GM19193 (cell line): ENCODE measurements around the gene CA5A.

Experiments used
- POLR2A ChIP-seq: IDR thresholded peaks from 4 replicates; pipeline ENCODE4 v1.6.1; 2011; ENCODE audit not compliant: insufficient read depth, insufficient read length; ENCODE audit errors: extremely low read depth

The CA5A gene

GRCh38 chr16:87963400-87963799 lies 27.1 kb upstream of the CA5A start:
- TF ChIP-seq POLR2A, result no peak

GRCh38 chr16:87961623-87962022 lies 25.3 kb upstream of the CA5A start:
- no peak for TF ChIP-seq POLR2A

GRCh38 chr16:87960852-87961251 lies 24.5 kb upstream of the CA5A start:
- no peak for TF ChIP-seq POLR2A

- TF ChIP-seq POLR2A, result no peak
Observed at GRCh38 chr16:87960296-87960695, 24.0 kb upstream of the CA5A start.

GRCh38 chr16:87959391-87959990 lies 23.2 kb upstream of the CA5A start:
- no peak for TF ChIP-seq POLR2A

GRCh38 chr16:87958632-87959031 lies 22.3 kb upstream of the CA5A start:
- TF ChIP-seq POLR2A, result no peak

GRCh38 chr16:87957296-87958094 lies 21.2 kb upstream of the CA5A start:
- TF ChIP-seq POLR2A, result no peak

GRCh38 chr16:87956365-87957231 lies 20.3 kb upstream of the CA5A start:
- TF ChIP-seq POLR2A, result peak; percentile 52

- TF ChIP-seq POLR2A, result no peak
Observed at GRCh38 chr16:87956098-87956364, 19.7 kb upstream of the CA5A start.

- no peak for TF ChIP-seq POLR2A
Observed at GRCh38 chr16:87955302-87956097, 19.2 kb upstream of the CA5A start.

- no peak for TF ChIP-seq POLR2A
Observed at GRCh38 chr16:87954826-87955225, 18.5 kb upstream of the CA5A start.

GRCh38 chr16:87954361-87954760 lies 18.0 kb upstream of the CA5A start:
- no peak for TF ChIP-seq POLR2A

- TF ChIP-seq POLR2A, result no peak
Observed at GRCh38 chr16:87953308-87954215, 17.2 kb upstream of the CA5A start.

- TF ChIP-seq POLR2A, result no peak
Observed at GRCh38 chr16:87952751-87953150, 16.4 kb upstream of the CA5A start.
